Glomerular visceral epithelial cell (primary cell): ENCODE data around the gene ATP5PD.
"Not testable (repeated sequence)": the region's sequence is repeated elsewhere in the genome, so short reads cannot be mapped to it uniquely, and the experiment has no call there.

Source experiments
- DNase-seq: peaks from one replicate; pipeline ENCODE4 v3.0.0-alpha.2; 2016; ENCODE audit errors: extremely low spot score

ATP5PD gene

DNA sequence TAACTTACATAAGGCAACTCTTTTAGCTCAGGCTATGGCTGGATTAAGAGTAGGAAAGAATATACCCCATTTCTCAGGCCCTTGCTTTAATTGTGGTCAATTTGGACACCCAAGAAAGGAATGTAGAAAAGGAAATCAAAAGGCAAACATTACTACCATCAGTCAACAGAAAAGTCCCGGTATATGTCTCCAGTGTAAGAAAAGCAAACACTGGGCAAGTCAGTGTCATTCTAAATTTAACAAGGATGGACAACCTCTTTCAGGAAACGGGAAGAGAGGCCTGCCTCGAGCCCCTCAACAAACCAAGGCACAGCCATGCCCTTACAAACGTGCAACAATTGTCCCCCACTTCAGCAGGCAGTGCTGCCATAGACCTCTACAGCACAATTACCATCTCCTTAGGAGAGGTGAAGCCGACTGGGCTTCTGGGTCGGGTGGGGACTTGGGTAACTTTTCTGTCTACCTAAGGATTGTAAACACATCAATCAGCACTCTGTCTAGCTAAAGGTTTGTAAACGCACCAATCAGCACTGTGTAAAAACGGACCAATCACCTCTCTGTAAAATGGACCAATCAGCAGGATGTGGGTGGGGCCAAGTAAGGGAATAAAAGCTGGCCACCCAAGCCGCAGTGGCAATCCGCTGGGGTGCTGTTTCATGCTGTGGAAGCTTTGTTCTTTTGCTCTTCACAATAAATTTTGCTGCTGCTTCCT lies 21.9 kb downstream of the ATP5PD start:
- no peak for DNase-seq

DNA sequence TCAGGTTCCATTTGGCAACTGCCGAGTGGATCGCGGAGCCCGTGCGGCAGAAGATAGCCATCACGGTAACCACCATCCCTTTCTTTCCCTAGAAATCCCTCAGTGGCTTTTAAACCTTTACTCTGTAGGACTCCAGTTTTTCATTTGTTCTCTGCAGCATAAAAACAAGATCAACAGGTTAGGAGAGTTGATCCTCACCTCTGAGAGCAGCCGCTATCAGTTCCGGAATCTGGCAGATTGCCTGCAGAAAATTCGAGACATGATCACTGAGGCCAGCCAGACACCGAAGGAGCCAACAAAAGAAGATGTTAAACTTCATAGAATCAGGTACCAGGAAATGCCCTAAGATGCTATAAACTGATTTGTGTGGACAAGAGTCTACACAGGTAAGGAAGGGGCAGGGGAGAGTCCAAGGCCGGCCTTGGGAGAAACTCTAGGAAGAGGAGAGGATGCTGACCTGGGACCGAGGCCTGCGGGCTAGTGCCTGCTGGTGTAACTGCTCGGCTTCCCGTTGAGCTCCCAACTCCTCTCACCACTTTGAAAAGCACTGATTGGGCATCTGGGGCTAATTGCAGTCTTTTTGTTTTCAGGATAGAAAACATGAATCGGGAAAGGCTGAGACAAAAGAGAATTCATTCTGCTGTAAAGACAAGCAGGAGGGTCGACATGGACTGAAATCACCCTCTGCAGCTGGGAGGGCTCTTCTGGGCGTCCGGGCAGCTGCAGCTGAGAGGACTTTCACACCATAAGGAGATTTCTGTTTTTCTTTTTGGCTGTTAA lies 26.2 kb downstream of the ATP5PD start:
- DNase-seq, result no peak

DNA sequence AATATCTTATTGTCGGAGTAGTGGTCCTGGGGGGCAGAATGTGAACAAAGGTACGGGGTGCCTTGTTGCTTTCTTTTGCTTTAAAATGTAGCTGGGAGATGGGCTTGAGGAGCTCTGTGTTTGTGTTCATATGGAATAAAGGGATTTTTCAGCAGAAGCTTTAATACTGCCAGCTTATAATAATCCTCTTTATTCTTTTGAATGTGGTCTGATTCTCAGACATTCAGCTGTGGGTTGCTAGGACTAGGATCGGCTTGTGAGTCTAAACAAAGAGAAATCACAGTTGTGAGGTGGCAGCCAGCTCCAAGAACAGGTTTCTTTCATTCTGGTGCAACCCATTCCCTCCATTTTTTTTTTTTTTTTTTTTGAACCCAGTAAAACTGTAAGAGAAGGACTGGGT lies 27.1 kb downstream of the ATP5PD start:
- DNase-seq, result no peak

DNA sequence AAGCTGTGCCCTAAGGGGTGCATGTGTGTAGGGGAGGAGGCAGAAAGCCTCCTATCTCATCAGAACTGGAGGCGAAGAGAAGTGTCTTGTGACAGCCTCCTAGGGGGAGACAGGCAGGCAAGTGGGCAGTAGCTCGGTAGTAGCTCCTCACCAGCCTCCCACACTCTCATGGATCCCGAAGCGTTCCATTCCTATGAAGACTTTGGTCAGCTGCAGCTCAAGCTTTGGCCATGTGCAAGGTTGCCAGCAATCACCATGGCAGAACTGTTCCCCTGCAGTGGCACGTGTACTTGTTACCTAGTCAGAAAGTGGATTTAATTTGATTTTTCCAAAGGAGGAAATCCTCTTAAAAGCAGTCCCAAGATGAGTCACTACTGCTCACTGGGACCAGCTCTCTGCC lies 27.6 kb downstream of the ATP5PD start:
- DNase-seq, result no peak

DNA sequence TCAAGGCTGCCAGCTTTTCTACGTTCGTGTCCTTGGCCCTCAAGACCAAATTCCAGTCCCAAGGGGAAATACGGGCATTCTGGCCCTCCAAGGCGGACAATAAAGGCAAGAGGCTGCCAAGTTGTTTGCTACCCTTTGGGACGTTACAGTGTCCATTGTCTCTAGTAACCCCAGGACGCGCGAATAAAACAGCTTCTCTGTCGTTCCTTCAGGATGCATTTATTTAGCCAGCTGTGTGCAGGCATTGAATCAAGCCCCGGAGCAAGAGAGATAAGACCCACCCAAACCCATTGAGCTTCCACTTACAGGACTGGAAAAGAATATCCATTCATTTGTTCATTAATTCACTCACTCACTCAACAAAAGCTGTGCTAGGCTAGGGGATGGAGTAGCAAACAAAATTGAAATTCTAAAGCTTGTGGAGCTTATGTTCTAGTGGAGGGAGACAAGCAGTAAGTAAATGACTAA lies 33.6 kb downstream of the ATP5PD start:
- no peak for DNase-seq

DNA sequence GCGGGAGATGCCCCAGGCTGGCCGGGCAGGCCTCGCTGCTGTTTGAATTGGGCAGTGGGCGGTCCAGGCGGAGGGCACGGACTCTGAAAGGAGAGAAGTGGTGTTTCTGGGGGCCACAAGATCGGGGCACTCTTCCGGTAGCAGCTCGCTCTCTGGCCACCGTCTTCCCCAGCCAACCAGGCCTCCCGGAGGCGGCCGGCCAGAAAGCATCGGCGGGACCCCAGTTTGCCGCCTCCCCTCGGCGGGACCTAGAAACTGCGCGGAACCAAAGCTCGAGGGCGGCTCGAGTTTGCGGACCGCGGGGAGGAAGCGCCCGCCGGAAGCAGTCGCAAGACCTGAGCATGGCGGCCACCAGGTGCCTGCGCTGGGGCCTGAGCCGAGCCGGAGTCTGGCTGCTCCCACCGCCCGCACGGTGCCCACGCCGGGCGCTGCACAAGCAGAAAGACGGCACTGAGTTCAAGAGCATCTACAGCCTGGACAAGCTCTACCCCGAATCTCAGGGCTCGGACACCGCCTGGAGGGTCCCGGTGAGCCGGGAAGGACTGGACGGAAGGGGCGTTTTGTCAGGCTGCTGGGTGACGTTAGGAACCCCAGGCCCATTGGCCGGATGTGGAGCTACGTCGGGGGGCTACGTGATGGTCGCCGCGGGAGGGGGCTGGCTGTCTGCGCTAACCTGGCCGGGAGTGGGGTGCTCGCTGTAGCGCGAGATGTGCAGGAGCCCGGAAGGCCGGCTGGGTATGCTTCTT lies 34.2 kb downstream of the ATP5PD start, which contains the start of gene MRPL58:
MRPL58 (plus strand) TSS at position 325 of the 746 bp plus-strand sequence; CDS start at position 342, 17 bp downstream.
- peak; percentile 93 for DNase-seq

DNA sequence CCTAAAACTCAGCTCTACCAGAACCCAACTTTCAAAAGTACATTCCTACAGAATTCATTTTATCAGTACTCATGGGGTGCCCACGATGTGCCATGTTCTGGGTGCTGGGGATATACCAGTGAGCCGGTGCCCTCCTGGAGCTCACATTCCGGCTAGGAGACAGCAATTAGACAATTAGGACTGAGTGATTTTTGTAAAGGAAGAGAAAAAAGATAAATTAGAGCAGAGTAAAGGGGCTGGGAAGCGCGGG lies 34.7 kb downstream of the ATP5PD start:
- no peak for DNase-seq

DNA sequence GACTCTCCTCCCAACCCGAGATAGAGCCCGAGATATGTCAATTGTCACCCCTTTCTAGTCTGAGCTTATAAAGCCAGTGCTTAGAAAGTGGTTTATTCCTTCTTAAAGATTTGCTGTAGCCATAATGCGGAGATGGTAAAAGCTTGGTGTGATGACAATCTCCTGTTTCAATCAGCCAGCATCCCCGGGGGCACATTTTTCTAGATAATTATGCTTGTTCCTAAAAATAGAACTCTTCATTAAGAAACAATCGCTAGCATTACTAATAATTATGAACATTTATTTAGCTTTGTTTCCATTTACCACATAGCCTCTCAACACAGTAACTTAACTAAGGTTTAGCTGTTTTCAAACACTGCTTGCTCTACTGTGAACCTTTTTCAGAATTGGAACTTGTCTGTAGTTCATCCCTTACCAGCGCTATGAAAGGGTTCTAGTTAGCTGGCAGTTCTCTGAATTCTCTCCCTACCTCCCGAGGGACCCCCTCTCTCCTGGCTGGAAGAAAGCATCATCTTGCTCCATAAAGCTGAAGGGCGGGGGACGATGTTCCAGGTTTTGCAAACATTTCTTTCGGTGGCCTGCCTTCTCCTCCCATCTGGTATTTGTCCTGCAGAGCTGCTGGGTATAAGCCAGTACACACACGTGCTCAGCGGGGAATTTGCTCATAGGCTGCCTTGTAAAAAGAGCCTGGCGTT lies 35.2 kb downstream of the ATP5PD start:
- DNase-seq, result no peak

DNA sequence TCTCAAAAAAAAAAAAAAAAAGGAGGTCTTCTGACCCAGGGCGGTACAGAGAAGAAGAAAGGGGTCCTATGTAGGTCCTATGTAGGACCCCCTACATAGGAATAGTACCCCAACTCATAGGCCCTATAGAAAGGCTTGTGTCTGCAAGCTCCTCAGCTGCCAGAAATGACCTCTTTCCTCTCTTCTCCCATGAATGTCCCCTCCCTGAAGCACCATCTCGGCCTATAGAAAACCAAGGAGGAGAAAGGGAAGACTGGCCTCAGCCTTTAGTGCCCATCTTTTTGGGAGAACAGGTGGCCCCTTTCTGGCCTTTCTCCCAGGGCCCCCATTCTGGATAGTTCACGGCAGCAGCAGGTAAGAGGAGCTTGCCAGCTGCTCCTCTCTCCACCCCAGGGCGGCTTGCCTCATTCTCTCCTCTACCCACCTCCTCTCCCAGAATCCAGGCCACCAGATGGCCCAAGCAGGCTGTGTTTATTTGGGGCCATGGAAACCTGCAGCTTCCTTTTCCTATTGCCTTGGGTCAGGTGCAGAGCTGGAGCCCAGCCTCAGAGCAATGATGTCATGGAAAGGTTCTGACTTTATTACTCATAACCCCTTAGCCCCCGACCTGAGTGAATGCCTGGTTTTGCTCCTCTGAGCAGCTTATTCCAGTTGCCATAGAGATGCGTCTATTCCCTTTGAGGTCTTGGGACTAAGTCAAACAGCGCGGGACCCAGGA lies 35.9 kb downstream of the ATP5PD start:
- peak; percentile 60 for DNase-seq

DNA sequence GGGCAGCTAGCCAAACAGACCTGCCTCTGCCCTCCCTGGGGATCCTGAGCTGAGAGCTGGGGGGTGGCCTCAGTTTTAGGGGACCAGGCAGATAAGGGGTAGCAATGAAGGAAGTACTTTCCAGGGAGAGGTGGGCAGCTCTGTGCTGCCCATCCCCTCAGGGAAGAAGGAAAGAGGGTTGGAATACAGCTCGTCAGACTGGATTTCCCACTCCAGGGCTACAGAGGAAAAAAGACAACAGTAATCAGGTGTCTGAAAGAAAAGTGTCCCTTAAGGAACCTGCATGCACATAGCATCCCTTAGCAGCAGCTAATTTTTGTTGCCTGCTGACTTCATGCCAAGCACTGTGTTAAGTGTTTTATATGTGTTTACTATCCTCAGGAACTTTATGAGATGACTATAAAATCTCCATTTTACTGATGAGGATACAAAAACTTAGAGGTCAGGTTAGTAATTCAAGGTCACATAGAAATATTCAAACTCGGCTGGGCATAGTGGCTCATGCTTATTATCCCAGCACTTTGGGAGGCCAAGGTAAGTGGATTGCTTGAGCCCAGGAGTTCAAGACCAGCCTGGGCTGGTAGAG lies 37.5 kb downstream of the ATP5PD start:
- DNase-seq, result no peak

DNA sequence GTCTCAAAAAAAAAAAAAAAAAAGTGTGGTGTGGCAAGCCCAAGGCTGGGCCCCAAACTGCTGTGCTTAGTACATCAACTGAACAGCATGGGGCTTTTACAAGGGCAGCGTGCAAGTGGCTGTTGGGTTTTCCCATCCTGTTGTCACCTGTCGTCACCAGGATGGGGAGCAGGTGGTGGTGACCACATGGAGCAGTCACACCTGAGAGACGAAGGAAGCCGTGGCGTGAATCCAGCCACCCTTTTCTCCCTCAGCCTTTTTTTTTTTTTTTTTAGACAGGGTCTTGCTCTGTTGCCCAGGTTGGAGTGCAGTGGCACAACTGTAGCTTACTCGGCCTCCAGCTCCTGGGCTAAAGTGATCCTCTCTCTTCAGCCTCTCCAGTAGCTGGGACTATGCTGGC lies 38.4 kb downstream of the ATP5PD start:
- DNase-seq, result no peak

DNA sequence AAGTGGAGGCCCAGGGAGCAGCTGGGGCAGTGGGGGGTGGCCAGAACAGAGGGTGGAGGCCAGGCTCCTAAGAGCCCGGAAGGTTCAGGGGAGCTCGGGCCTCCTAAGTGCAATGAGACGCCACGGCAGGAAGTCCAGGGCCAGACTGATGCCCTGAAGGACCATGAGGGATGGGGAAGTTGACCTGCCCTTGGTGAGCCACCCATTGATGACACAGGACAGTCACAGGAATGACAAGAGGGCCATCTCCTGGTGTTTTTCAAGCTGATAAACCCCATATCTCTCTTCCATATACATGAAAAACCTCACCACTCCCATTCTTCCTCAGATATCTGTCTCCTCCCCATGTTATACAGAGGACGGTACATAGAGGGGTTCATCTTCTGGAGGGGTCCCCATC lies 40.1 kb downstream of the ATP5PD start:
- no peak for DNase-seq

DNA sequence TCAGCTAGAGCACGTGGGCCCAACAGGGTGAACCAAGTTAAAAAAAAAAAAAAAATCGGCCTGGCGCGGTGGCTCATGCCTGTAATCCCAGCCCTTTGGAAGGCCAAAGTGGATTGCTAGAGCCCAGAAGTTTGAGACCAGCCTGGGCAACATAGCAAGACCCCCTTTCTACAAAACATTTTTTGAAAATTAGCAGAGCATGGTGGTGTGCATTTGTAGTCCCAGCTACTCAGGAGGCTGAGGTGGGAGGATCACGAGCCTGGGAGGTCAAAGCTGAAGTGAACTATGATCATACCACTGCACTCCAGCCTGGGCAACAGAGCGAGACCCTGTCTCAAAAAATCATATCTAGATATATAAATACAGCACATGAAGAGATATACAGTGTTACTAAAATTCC lies 40.7 kb downstream of the ATP5PD start:
- not testable (repeated sequence) for DNase-seq

DNA sequence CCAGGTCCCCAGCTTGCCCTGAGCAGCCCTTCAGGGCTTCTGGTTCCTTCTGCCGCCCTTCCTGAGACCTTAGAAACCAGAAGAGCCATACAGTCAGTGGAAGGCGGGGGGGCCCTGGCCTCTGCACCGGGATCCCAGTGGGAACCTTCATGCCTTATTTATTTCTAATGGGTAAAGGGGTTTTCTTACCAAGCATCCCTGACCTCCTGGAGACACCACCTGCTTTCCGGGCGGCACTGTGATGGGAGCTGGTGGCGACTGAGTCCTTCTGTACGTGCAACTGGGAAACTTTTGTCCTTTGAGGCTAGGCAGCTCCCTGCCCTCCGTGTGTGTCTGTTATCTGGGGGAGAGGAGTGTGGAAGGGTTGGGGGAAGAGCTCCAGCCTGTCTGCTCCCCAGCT lies 41.5 kb downstream of the ATP5PD start:
- DNase-seq, result no peak

DNA sequence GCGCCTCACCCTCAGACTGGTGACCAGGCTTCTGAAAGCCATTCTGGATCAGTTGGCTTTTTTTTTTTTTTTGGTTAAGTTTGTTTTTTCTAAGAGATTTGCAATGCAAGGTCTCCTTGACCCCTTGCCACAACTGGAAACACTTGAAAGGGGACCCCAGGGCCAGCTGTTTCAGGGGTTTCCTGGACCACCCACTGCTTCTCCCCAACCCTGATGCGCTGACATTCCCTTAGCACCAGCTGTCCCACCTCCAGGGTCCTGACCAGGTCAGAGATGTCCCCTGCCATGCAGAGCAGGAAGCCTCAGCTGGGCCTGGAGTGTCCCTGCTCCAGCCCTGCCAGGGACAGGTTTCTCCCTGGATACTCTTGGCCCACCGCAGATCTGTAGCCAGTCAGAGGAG lies 42.4 kb downstream of the ATP5PD start:
- DNase-seq, result no peak

DNA sequence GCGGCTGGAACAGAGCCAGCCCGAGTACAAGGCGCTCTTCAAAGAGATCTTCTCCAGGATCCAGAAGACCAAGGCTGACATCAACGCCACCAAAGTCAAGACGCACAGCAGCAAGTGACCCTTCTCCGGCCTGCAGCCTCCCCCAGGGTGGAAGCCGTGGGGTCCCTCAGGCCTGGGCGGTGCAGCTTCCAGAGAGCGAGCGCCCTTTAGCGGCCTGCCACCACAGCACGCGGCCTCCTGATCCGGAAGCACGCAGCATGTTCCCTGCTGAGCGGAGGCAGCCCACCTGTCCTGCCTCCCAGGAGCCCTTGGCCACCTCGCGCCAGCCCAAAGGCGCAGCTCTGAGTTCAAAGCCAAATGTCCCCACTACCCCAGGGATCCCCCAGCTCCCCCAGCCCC lies 42.8 kb downstream of the ATP5PD start:
- DNase-seq, result no peak

DNA sequence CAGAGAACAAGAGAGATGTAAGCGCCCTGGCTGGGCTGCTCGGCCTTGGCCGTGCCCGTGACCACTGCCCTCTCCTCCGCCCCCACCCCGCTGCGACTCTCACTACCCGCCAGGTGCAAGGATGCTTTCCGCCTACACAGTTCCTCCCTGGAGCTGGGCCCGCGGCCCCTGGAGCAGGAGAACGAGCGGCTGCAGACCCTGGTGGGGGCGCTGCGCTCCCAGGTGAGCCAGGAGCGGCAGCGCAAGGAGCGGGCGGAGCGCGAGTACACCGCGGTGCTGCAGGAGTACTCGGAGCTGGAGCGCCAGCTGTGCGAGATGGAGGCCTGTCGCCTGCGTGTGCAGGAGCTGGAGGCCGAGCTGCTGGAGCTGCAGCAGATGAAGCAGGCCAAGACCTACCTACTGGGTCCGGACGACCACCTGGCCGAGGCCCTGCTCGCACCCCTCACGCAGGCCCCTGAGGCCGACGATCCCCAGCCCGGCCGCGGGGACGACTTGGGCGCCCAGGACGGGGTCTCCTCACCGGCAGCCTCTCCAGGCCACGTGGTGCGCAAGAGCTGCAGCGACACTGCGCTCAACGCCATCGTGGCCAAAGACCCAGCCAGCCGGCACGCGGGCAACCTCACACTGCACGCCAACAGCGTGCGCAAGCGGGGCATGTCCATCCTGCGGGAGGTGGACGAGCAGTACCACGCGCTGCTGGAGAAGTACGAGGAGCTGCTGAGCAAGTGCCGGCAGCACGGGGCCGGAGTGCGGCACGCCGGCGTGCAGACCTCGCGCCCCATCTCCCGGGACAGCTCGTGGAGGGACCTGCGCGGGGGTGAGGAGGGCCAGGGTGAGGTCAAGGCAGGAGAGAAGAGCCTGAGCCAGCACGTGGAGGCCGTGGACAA lies 43.5 kb downstream of the ATP5PD start:
- no peak for DNase-seq

DNA sequence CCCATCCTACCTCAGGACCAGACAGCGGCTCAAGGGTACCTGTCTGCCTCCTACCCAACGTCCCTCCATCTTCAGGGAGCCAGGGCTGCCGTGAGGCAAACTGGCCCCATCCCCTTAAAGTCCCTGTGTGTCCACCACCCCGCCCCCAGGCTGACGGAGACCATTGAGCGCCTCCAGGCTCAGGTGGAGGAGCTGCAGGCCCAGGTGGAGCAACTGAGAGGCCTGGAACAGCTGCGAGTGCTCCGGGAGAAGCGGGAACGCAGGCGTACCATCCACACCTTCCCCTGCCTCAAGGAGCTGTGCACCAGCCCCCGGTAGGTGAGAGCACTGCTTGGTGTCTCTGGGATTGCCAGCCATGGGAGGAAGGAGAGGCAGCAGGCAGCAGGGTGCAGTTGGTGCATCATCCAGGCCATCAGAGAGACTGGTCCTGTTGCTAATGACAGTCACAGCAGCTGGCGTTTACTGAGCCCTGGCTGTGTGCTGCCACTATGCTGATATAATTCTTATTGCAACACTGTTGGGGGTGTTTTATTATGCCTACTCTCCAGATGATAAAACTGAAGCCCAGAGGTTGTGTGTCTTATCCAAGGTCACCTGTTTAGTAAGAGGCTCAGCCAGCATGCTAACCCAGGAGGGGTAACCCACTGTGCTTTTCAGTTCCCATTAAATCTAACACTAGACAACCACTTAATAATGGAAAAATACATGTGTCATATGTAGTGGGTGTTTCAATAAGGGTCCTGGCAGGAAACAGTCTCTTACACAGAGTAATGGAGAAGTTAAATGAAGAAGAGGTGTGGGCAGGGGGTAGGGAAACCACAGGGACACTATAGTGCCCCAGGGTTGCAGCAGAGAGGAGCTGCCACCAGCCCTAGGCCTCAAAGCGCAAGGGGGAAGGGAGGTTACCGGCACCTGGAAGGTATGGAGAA lies 44.6 kb downstream of the ATP5PD start:
- DNase-seq, result no peak

DNA sequence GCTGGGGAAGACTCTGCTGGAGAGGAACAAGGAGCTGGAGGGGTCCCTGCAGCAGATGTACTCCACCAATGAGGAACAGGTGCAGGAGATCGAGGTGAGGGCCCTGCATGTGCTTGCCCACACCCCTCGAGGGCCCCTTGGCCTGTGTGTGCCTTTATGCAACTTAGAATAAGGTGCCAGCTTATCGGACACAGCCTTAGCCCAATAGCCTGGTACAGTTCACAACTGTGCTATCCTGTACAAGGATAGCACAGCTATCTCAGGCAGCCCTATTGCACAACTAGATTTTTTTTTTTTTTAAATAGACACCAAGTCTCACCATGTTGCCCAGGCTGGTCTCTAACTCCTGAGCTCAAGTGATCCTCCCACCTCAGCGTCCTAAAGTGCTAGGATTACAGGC lies 47.2 kb downstream of the ATP5PD start:
- DNase-seq, result no peak
